Endometrial microvascular endothelial cells (primary cell): ENCODE measurements around the gene CACNA2D3. TPM values are rescaled to one million over a fixed set of nuclear protein-coding genes. Genes with fewer than 3 reads are reported as not detected.

ENCODE experiments used
- in situ Hi-C: cut with HindIII; loops from 2 replicates; pipeline ENCODE4 v1.10.0; 2017; ENCODE audit warnings: low sequenced_read_pairs, low pct_unique_long_range_greater_than_20kb; ENCODE audit errors: inconsistent ontology term
- total RNA-seq: library from RNA; depleted of rRNA; stranded (reverse); fragments of >200 nt; gene quantifications from one replicate; pipeline ENCODE4 v1.2.3, GENCODE V29; 2015; ENCODE audit errors: inconsistent ontology term

Gene CACNA2D3
- total RNA-seq, 1 donor from 2014 or later: not detected

- in situ Hi-C loops: no loop called here
These were observed 752.6 kb downstream of the CACNA2D3 start for GRCh38 chr3:54874816-54875556.

- in situ Hi-C loops: no loop called here
These were observed 753.4 kb downstream of the CACNA2D3 start for GRCh38 chr3:54875596-54876268.

- in situ Hi-C loops: no loop called here
These were observed 754.3 kb downstream of the CACNA2D3 start for GRCh38 chr3:54876694-54877093.

GRCh38 chr3:54877730-54878129, 755.4 kb downstream of the CACNA2D3 start:
- in situ Hi-C loops: no loop called here

- in situ Hi-C loops: no loop called here
These were observed 755.8 kb downstream of the CACNA2D3 start for GRCh38 chr3:54878145-54878544.

GRCh38 chr3:54882129-54882833, 759.9 kb downstream of the CACNA2D3 start:
- in situ Hi-C loops: no loop called here

- in situ Hi-C loops: no loop called here
These were observed 765.8 kb downstream of the CACNA2D3 start for GRCh38 chr3:54888162-54888561.

GRCh38 chr3:54888873-54889272, 766.5 kb downstream of the CACNA2D3 start:
- in situ Hi-C loops: no loop called here

- in situ Hi-C loops: no loop called here
These were observed 767.4 kb downstream of the CACNA2D3 start for GRCh38 chr3:54889731-54890130.

- in situ Hi-C loops: no loop called here
These were observed 769.2 kb downstream of the CACNA2D3 start for GRCh38 chr3:54891540-54891897.

- in situ Hi-C loops: no loop called here
These were observed 769.8 kb downstream of the CACNA2D3 start for GRCh38 chr3:54892168-54892567.

- in situ Hi-C loops: no loop called here
These were observed 773.3 kb downstream of the CACNA2D3 start for GRCh38 chr3:54895613-54896012.

GRCh38 chr3:54897028-54897711, 774.8 kb downstream of the CACNA2D3 start:
- in situ Hi-C loops: no loop called here

- in situ Hi-C loops: no loop called here
These were observed 776.9 kb downstream of the CACNA2D3 start for GRCh38 chr3:54899273-54899672.

GRCh38 chr3:54900838-54901591, 778.7 kb downstream of the CACNA2D3 start:
- in situ Hi-C loops: no loop called here

- in situ Hi-C loops: no loop called here
These were observed 779.7 kb downstream of the CACNA2D3 start for GRCh38 chr3:54901906-54902685.

- in situ Hi-C loops: no loop called here
These were observed 783.0 kb downstream of the CACNA2D3 start for GRCh38 chr3:54905261-54905888.

- in situ Hi-C loops: no loop called here
These were observed 783.6 kb downstream of the CACNA2D3 start for GRCh38 chr3:54905920-54906319.
